ENCODE data around the gene TRAF1.

- TF ChIP-seq CTCF (IDR thresholded peaks at IDR 0.05) (no peak), EP300 (IDR thresholded peaks at IDR 0.05) (no peak), POLR2A (IDR thresholded peaks at IDR 0.05) (no peak)
These were observed 58.8 kb downstream of the TRAF1 start for GRCh38 chr9:120867676-120868338.

Measured in tibial nerve (tissue), 4 donors.